Medulla oblongata (tissue), 1 donor: Measurements from ENCODE around the gene DHCR7.

Source experiments
- DNase-seq: peaks from one replicate; pipeline ENCODE4 v3.0.0-alpha.2; 2015; ENCODE audit errors: extremely low spot score

The DHCR7 gene

DNA sequence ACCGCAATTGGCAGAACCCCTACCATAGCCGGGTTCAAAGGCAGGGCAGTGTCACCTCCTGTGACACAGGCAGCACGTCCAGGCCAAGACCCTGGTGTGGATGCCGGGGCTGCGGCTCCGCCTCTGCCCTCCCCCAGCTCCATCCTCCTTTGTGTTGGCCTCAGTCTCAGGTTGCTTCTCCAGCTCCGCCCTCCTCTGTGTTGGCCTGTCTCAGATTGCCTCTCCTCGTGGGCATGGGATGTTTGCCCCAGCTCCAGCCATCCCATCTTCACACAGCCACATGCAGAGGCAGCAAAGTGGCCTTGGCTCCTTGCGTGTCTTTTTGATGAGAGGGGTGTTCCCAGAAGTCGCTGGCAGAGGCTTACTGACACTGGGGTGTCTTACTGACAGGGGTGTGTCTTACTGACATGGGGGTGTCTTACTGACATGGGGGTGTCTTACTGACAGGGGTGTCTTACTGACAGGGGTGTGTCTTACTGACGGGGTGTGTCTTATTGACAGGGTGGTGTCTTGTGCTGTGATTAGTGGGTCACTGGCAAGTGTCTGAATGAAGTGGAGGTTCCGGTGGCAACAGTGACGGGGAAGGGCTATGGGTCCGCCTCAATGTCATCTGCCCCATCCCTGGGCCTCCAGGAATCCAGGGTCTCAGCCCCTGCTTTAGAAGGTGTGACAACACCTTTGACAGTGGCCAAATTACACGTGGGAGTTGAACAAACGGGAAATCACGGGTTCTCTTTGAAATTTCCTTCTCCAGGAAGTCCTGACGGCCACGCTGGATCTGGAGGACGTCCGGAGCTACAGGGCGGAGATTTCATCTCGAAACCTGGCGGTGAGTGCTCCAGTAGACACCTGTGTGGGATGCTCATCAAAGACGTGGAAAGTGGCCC is 29.7 kb upstream of the DHCR7 start:
- DNase-seq: no peak

DNA sequence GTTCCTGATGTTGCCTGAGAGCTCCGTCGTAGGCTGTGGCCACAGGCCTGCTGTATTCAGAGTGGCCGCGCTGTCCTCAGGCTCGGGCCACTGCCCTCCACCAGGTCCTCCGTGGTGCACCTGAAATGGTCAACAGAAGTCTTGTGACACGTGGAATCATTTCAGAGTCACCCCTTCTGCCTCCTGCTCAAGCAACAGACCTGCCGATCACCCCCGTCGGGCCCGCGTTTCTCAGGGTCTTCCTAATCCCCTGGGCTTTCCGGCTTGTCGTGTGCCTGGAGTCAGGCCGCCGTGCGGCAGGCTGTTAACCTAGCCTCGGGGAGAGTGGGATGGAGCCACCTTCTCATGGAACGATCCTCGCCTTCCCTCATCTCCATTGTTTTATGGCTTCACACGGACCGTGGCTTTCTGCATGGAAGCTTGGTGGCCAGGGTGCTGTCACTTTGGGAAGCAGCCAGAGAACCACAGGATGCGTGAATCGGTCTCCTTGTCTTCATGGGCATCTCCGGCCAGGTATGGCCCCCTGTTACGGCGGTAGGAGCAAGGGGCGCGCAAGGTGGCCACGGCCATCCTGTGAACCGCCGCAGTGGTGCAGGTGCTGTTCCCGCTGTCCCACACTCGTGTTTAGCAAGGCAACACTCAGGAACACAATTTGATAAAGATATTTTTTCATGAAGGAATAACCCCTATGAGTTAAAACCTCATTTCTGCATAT is 28.9 kb upstream of the DHCR7 start:
- no peak for DNase-seq

DNA sequence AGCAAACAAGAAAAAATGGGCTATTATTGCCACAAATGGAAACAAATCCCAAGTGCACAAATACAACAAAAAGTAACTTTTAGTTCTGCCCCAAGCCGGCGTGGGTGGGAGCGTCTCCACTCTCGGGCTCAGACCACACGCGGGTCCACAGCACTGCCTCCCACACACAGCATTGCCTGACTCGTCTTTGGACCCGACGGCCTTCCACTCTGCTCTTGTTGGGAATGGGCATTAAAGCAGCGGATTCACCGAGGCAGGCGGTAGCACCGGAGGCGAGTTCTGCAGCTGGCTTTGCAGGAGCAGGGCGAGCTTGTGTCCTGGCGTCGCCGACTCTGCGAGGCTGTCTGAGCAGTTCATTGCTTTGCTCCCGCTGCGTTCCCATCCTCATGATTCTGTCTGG is 27.8 kb upstream of the DHCR7 start:
- no peak for DNase-seq

DNA sequence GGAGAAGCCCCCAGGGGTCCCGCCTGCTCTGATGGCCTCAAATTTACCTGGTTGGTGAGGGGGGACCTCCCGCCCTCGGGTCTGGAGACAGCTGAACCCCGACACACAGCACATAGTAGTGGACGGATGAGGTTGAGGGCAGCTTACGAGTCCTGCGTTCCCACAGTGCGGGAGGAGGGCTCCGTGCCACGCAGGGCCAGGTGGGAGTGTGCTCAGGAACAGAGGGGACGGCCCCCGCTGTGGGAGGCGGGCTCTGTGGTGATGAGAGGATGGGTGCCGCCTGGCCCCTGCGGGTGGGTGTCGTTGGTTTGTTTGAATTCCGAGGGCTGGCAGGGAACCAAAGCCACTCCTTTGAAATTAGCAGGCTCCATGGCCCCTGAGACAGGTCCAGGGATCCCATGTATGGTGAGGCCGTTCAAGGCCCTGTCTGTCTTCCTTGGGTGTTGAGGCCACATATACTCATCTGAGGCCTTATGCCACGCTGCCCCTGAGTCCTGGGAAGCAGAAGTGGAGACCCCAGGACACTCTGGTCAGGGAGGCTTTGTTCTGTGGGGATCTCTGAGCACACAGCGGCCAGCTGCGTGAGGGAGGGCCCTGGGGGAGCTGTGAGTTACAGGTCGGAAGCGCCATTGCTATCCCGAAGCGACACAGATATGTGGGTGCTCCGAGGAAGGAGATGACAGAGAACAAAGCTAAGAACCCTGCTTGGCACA is 26.7 kb upstream of the DHCR7 start:
- DNase-seq: no peak

DNA sequence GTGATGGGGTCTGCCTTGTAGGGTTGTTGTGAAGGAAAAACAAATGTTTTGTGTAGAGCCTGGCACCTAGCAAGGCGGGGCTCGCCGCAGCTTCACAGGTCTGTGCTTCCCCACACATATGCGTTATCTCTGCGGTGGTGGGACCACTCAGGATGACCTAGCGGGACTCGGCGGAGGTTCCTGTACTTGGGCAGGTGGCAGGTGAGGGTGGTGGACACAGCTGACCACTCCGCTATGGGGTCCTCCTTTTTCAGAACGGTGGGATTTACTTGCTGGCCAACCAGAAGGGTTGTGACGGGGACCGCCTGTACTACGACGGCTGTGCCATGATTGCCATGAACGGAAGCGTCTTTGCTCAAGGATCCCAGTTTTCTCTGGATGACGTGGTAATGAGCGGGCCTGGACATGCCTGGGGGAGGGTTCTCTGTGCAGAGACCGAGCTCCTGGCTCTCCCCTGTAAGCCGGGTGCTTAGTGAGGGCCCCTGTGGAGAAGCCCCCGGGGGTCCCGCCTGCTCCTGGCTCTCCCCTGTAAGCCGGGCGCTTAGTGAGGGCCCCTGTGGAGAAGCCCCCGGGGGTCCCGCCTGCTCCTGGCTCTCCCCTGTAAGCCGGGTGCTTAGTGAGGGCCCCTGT is 26.1 kb upstream of the DHCR7 start:
- no peak for DNase-seq

DNA sequence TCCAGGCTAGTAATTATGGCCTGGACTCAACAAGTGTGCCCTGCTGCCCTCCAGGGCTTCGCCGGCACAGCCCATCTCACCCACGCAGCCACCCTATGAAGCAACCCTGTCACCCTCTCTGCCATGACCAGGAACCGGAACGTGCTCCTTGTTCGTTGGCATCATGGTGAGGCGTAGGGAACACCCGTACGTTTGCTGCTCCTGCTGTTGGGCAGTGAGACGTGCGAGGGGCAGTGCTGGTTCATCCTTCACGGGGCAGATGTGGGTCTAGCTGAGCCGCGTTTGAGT is 25.5 kb upstream of the DHCR7 start:
- DNase-seq: no peak

DNA sequence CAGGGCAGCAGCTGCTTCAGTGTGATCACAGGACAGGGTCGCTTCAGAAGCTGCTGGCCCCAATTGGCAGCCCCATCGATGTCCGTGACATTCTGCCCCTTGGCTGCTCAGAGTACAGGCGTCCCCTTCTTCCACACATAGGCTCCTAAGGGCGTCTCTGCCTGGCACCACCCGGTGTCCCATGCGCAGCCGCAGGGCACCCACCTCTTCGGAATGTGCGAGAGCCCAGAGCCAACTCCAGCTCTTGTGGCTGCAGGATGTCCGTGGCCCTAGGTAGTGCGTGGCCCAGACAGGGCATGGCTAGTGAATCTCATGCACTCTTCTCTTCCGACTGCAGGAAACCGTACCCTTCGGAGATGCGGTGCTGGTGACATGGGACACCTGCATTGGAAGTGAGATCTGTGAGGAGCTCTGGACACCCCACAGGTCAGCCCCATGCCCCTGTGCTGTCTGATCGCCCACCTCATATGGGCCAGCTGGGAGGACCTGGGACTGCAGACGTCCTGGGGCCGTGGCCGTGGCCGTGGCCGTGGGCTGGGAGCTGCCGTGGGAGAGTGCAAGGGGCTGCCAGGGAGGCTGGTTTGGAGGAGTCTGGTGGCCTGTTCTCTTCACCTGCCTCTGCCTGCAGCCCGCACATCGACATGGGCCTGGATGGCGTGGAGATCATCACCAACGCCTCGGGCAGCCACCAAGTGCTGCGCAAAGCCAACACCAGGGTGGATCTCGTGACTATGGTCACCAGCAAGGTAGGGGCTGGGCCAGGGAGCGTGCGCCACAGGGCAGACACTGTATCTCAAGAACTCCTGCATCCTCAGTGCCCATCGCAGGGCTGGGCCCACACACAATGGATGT is 25.0 kb upstream of the DHCR7 start:
- no peak for DNase-seq

DNA sequence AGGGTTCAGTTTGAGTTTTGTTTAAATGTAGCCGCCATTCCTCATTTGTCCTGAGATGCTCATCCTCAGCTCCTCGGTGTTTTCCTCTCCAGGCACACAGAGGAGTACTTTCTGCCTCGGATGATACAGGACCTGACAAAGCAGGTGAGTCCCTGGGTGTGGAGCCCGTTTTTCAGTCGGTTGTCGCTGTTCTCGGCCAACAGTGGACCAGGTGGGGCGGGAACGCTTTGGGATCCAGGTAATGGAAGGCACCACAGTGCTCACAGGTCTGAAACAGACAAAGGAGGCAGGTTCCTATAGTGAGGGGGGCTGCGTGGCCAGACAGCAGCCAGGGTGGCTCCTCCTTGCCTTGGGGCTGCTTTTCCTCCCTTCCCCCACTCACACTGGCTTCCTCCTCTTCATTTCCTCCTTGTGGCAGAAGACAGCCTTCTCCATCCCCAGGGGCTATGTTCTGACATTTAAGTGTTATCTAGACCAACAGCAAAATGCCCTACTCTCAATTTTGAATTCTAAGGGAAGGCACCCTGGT is 24.2 kb upstream of the DHCR7 start:
- no peak for DNase-seq

DNA sequence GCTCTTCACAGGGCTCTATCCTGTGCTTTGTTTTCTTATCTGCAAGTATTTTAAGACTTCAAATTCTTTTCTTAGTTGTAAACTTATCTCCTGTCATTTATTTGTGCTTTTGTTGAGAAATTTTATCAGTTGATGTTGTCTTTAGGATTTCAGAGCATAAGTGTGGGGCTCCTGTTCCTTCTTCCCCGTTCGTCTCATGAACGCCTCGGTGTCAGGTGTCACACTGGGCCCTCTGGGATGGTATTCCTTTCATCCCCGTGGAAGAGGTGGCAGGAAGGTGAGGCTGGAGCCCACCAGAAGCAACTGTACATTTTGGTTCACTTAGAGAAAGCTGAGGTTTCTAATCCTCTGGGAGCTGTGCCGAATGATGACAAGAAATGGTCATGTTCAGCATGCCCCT is 22.8 kb upstream of the DHCR7 start:
- DNase-seq: no peak

DNA sequence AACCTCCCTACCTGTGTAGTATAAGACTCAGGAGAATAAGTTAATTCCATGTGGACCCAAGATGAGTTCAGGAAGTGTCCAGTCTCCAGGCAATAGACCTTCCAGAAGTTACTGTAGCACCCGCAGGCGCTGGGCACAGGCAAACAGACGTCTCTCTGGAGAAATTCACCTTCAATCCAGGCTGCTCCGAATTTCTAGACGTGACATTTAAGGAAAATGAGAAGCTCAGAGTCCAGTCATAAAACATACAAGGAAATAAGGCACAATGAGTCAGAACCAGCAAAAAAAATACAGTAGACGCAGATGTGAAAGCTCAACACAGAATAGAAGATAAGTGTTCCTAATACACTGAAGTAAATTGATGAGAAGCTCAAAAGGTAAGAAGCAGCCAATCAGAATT is 19.0 kb upstream of the DHCR7 start:
- DNase-seq: no peak

DNA sequence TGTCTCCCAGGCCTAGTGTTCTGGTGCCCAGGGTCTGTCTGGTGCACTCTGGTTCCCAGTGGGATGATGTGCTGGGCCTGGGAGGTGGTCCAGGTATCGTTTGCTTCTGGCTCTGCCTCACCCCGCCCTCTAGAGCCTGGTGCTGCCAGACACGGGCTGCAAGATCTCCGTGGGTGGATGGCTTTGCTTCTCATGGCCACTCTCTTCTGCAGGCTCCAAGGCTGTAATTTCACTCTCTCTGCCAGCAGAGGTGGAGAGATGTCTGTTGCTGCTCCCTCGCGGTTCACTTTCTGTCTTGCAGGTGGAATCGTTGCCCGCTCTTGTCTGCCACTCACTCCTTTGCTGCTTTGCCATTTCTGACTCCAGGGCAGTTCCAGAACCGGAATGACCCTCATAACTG is 18.2 kb upstream of the DHCR7 start:
- DNase-seq: no peak

DNA sequence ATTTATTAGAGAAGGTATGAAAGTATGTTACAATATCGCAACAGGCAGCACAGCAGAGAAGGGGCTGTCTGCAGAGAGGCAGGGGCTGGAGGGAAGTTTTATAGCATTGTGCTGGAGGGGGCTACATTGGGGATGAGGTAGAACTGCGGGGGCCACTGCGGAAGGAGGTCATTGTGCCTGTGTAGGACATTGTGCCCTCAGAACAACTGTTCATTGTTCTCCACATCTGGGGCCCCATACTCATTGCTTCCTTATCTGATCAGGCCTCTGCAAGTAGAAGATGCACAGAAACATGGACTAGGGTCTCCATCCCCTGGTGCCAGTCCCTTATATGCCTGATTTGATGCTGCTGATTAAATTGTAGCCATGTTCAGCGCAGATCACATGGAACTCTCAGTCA is 16.9 kb upstream of the DHCR7 start:
- DNase-seq: peak; percentile 23

DNA sequence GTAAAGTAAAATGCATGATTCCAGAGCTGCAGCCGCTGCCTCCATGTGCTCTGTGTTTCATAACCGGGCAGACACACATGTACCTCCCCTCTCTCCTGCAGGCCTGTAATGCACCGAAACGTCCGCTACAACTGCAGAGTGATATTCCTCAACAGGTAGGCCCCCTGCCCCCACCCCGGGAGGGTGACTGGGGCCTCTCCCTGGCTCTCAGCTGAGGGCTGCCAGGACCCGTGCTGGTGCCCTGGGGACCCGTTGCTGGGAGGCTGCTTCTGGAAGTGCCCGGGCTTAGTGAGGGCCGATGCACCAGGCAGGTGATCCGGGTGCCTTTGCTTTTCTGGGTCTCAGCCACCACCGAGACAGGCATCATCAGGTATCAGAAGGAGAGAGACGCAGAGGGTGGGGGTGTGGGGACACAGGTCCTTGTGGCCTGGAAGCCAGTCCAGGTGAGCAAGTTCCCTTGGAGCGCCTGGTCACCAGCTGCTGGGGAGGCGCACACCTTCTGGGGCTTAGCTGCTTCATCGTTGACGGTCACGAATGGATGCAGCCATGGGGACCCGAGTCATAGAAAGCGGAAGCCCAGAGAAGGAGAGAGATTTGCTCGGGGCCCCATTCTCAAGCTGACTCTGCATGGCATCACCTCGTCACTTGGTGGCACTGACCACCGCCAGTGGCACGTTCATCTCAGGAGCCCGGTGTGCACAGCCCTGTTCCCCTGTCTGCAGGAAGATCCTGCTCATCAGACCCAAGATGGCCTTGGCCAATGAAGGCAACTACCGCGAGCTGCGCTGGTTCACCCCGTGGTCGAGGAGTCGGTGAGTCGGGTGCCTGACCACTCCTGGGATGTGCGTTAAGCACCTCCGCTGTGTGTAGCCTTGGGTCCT is 15.4 kb upstream of the DHCR7 start:
- DNase-seq: no peak

DNA sequence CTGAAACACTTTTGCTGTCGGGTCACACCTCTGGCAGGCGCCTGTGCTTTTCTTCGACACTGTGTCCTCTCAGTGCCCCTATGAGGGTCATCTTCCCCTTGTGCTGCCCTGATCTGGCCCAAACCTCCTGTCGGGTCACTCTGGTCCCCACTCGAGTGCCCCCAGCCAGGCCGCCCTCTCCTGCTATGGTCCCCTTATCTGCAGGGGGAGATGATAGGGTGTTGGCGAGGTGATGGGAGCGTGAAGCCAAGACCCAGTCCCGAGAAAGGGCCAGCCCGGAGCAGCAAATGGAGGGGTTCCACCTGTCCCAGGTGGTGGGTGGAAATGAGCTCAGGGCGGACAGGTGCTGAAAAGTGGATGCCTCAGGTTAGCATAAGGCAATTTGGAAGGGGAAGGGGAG is 14.5 kb upstream of the DHCR7 start:
- DNase-seq: no peak

DNA sequence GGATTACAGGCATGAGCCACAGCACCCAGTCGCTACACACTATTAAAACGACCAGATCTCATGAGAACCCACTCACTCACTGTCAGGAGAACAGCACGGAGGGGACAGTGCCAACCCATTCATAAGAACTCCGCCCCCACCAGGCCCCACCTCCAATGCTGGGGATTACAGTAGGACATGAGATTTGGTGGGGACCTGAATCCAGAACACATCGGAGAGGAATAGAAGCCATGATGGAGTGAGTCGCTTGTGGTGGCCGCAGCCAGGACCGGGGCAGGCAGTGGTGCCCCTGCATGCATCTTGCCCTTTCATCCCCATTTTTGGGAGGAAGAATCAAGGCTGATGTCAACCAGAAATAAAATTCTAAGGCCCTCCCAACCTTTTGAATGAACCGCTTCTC is 13.5 kb upstream of the DHCR7 start:
- DNase-seq: no peak

DNA sequence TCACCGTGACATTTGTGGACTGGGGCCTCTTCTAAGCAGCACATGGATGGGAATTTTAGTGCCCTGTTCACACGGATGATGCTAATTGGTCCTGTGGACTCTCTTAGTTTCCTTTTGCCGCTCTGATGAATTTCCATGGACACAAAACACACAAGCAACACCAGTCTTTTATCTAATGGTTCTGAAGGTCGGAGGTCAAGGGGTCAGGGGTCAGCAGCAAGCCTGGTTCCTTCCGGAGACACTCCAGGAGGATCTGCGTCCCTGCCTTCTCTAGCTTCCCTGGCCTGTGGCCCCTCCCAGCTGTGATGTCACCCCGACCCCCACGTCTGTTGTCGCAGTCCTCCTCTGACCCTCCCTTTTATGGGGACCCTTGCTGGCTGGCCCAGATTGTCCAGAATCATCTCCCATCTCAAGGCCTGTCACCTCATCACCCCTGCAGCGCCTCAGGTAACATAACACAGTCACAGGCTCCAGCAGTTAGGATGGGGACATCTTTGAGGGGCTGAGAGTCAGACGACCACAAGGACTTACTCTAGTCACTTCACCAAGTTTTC is 11.7 kb upstream of the DHCR7 start:
- no peak for DNase-seq

DNA sequence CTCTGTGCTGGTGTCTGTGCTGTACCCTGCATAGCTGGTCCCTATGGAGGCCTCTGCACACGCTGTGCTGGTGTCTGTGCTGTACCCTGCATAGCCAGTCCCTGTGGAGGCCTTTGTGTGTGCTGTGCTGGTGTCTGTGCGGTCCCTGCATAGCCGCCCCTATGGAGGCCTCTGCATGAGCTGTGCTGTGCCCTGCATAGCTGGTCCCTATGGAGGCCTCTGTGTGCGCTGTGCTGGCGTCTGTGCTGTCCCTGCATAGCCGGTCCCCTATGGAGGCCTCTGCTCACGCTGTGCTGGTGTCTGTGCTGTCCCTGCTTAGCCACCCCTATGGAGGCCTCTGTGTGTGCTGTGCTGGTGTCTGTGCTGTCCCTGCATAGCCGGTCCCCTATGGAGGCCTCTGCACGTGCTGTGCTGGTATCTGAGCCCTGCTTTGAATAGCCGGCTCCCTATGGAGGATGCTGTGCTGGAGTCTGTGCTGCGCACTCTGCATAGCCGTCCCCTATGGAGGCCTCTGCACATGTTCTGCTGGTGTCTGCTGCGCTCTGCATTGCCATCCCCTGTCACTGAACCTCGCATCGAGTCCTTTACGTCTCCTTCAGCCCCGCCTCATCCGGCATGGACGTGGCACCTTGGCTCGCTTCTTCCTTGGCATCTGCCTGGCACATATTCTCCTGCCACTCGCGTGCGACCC is 11.0 kb upstream of the DHCR7 start:
- DNase-seq: no peak

DNA sequence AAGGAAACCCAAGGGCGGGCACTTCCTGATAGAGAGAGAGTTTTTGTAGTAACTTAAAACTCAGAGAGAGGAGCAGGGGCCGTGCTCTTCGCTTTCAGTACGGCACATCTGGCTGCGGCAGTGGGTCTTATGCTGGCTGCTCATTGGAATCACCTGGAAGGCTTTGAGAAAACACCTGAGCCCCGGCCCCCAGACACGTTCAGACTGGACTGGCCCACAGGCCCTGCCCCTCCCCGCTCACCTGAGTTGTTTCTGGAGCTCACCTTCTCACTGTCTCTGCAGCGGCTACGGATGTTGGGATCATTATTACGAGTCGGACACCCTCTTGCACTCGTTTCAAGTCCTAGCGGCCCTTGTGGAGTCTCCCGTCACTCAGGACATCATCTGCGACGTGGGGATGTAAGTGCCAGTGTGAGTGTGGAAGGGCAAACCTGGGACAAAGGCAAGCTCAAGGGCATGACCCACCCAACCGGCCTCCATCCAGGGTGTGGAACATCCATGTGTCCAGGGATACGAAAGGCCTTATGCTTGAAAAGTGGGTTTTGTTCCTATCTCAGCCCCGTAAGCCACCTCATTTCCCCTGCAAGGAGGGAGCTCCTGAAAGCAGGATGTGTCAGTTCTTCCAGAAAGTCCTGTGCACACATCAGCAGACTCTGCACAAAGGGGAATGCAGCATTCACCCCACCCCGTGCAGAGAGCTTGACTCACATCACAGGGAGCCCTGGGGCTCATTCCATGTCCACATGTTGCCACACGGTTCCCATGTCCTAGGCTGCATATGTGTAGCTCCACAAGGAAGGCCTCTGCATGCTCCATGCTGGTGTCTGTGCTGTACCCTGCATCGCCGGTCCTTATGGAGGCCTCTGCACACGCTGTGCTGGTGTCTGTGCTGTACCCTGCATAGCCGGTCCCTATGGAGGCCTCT is 10.2 kb upstream of the DHCR7 start:
- DNase-seq: no peak
